Fibroblast of skin of scalp (primary cell): ENCODE results near the gene PHACTR3.

Experiments used
- DNase-seq: peaks from one replicate; pipeline ENCODE4 v3.0.0-alpha.2; 2013

Gene PHACTR3

GRCh38 chr20:59673288-59673997, 69.1 kb downstream of the PHACTR3 start:
- no peak for DNase-seq

DNA sequence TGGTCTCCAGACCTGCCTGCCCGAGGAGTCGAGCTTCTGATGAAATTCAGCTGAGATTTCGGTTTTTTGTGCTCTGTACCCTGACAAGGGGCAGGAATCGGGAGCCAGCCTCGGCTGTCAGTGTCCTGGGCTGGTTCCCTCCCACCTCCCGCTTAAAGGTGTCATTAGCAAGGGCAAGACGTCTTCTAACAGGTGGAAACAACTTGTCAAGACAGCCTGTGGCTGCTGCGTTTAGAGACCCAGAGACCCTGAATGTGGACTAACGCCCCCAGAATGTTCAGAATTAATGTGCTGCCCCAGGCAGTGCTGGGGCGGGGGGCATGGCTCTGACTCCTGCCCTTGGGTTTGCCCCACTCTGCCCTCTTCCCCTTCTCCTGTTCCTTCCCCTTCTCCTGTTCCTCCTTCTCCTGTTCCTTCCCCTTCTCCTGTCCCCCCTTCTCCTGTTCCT, 69.7 kb downstream of the PHACTR3 start:
- no peak for DNase-seq

GRCh38 chr20:59676126-59676850, 71.9 kb downstream of the PHACTR3 start:
- DNase-seq = no peak

GRCh38 chr20:59676851-59677182, 72.5 kb downstream of the PHACTR3 start:
- no peak for DNase-seq

- DNase-seq = no peak
Measured at GRCh38 chr20:59677586-59677985, 73.2 kb downstream of the PHACTR3 start.

- no peak for DNase-seq
Measured at GRCh38 chr20:59678288-59678687, 73.9 kb downstream of the PHACTR3 start.

DNA sequence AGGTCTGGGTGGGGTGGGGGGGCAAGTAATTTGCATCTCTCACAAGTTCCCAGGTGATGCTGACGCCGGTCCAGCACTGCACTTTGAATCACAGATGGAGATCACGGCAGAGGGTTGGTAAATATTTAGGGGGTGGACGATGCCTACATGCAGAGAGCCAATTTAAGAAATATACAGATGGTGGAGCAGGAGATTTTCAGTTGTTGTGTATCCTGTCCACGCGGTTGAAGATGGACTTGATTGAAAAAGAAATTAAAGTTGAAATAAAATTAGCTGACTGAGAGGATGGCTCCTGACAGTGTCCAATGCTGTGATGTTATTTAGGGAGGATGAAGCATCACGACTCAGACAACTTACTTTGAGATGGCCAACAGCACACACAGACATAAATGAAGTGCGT, 74.6 kb downstream of the PHACTR3 start:
- no peak for DNase-seq

GRCh38 chr20:59680148-59680650, 75.9 kb downstream of the PHACTR3 start:
- no peak for DNase-seq

DNA sequence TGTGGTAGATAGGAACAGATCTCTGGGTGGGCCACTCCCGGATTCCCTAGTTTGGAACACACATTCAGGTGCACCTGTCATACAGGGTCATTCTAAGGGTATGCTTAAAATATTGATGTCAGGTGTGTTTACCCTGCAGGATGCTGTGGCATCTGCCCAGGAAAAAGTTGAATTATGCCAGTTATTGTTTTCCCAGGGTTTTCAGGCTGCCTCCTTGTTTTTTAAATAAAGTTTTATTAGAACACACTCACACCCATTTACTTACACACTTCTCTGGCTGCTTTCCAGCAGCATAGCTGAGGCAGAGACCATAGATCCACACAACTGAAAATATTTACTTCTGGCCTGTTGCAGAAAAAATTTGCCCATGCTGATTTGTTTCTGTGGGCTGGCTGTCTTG, 76.5 kb downstream of the PHACTR3 start:
- no peak for DNase-seq

GRCh38 chr20:59682603-59683002, 78.3 kb downstream of the PHACTR3 start:
- no peak for DNase-seq

DNA sequence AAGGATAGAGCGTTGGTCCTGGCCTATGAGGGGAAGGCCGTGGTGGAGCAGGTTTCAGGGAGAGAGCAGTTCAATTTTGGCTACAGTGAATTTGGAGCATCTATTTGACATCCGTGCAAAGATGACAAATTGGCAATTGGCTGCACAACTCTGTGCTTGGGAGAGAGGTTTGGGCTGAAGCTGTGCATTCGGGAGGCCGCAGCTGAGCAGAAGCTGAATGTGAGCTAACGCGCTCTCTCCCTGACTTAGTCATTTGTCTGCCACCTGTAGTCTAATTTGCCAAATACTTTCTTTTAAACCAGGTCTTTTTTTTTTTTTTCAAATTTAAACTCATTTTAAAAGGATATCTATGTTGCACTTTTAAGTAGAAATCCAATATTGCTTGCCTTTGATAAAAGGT, 78.8 kb downstream of the PHACTR3 start:
- no peak for DNase-seq

DNA sequence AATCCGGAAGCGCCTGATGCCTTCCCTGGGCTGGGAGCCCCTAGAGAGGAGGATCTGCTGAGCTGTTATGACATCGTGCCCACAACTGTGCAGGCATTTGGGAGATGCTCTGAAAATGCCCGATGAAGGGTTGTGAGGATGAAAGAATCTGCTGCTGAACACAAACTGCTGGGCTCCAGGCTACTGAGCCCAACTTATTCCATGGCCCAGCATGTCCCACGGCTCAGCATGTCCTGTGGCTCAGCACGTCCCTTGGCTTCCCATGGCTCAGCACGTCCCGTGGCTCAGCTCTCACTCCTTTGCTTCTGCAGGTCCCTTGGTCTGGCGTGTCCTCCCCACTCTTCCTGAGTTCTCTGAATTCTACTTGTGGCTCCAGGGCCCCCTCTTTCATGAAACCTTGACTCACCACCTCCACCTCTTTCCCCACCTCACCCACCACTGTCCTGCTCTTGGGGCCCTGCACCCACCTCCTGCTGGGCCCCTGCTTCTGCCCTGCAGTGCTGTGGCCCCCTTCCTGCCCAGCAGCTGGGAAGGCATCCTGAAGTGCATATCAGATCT, 80.4 kb downstream of the PHACTR3 start:
- no peak for DNase-seq

- no peak for DNase-seq
Measured at GRCh38 chr20:59686404-59687346, 82.3 kb downstream of the PHACTR3 start.

DNA sequence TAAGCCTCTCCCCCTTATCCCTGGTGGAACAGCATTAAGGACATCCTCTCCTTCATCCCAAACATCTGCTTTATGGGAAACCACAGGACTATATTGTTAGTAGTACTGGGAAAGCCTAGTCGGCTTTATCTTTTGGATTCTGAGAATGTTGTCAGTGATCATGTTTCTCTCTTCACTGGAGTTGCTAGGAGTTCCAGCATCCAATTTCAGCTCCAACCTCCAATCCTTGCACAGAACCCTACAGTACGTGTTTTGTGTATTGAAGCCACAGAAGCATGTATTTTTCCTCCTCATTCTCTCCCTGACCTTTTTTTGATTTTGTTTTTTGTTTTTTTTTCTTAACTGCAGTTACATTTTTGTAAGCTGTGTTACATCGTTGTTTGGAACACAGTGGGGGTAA, 84.0 kb downstream of the PHACTR3 start:
- DNase-seq = no peak

GRCh38 chr20:59688999-59689398, 84.7 kb downstream of the PHACTR3 start:
- DNase-seq = no peak

DNA sequence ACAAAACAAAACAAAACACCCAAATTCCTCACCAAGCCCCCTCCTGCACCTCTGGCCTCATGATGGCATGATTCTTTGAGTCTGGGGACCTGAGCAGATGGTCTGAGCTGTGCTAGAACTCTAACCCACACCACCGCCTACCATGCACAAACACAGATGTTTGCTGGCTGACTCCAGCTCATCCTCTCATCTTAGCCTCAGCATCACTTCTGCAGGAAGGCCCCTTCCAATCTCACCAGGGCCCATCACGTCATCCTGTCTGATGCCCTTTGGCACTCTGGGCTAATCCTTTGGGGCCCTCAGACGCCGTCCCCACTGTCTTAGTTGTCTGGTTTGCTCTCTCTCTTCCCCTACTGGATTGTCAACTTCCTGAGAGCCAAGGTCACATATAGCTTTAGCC, 85.8 kb downstream of the PHACTR3 start:
- DNase-seq = no peak

DNA sequence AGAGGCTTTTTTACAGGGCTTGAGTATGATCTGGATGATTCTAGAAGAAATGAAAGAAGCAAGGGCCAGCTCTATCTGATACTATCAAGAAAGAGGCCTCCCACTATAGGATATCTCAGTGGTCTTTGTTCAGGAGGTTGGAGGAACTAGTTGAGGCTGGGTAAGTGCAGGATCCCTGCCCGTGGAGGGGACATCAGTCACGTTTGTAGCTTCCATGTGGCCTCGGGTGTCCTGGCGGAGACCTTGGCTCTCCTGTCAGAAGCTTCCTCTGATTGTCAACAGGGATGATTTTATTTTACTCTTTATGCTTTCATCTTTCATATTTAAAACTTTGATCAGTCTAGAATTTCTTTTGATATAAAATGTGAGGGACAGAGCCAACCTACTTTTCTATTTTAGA, 86.6 kb downstream of the PHACTR3 start:
- DNase-seq = no peak

DNA sequence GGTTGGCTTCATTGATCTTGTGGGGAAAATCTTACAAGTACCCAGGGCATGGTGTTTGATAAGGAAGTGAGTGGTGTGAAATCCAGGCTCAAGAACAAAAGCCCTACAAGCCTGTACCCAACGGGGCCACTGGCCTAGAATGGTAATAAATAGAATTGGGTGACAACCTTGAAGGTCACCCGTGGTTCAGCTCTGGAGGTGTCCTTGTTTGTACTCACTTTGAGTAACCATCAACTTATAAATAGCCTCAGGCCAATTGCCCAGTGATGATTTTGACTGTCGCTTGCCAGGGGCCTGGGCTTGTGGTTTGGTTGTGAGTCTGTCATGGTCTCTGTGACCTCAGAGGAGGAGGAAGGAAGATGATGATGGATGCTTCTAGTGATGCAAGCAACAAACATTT, 87.8 kb downstream of the PHACTR3 start:
- DNase-seq = no peak

GRCh38 chr20:59693587-59693986, 89.2 kb downstream of the PHACTR3 start:
- DNase-seq = no peak

DNA sequence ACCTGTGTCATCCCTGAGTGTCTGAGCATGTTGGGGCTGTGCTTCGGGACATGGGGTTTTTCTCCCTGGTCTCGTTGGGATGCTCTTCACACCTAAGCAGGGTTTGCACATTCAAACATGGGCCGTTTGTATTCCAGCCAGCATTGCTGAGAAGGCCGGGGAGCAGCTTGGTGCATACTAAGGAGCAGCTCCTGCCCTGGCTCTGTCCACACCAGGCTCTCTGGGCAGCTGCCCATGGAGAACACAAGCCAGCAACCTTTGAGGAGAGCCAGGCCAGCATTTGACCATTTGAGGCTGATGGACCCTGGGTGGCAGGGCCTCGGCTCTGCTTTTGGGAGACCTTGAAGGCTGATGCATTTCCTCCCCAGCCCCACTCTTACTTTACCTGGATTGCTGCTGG, 92.1 kb downstream of the PHACTR3 start:
- DNase-seq = no peak

DNA sequence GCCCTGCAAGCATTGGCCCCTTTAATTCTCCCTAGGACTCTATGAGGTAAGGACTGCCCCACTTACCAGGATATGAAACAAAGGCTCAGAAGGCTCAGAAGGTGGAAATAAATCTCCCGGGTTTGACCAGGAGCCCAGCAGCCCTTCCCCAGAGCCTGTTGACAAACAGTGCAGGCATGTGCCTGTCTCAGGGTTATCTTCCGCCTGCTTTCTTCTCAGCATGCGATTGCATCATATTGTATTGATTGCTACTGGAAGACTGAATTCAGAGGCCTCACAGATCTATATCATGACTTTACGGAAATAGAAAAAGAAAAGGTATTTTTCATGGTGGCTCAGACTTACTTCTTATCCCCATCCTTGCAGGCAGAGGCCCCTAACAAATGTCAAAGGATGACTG, 92.7 kb downstream of the PHACTR3 start:
- DNase-seq = no peak

GRCh38 chr20:59698598-59698997, 94.3 kb downstream of the PHACTR3 start:
- DNase-seq = no peak

DNA sequence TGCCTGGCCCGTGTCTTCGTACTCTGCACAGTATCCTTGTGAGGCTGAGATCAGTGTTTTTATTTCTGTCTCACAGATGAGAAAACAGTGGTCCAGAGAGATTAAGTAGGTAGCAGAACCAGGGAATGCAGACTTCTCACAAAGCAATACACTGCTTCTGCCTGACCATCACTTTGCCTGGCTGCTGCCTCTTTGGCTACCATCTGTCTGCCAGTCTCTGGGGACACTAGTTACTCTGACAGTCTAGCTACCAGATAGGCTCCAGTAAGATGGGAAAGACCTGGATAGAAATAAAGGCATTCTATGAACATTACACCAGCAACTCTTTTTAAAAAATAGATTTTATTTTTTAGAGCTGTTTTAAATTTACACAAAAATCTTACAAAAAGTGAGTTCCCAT, 96.9 kb downstream of the PHACTR3 start:
- no peak for DNase-seq
